Esophagus squamous epithelium (tissue), 5 donors: ENCODE measurements around the gene ATOH1. TPM values are rescaled to one million over a fixed set of nuclear protein-coding genes. Genes with fewer than 3 reads are reported as not detected.
A peak's percentile ranks its signal among the peaks of the same experiment; 100 is the strongest.

ENCODE experiments used
- DNase-seq: peaks from one replicate; lab custom pipeline; 2025; lab: John Stamatoyannopoulos, UW
- H3K27ac ChIP-seq, 4 donors: fragments of 200-600 bp; sonication (generic); one replicate each; pipeline ENCODE4 v1.5.1; 2016 to 2019; ENCODE audit warnings: mild to moderate bottlenecking in 1 of 4
- H3K27me3 ChIP-seq, 4 donors: fragments of 200-600 bp; sonication (generic); 1 replicate in 3 of 4; 2 replicates in 1 of 4; pipeline versions ENCODE4 v1.5.1 to v1.6.0; 2017 to 2021; ENCODE audit warnings: antibody characterized with exemption in 1 of 4
- H3K36me3 ChIP-seq, 3 donors: fragments of 200-600 bp; sonication (generic); one replicate each; pipeline ENCODE4 v1.5.1; 2016 to 2019
- H3K4me1 ChIP-seq, 3 donors: fragments of 200-600 bp; sonication (generic); one replicate each; pipeline ENCODE4 v1.5.1; 2017 to 2019
- H3K4me3 ChIP-seq, 4 donors: fragments of 200-600 bp; sonication (generic); 1 replicate in 3 of 4; 2 replicates in 1 of 4; pipeline ENCODE4 v1.5.1; 2016 to 2019; ENCODE audit warnings: mild to moderate bottlenecking in 2 of 4, moderate library complexity in 1 of 4
- H3K9me3 ChIP-seq, 3 donors: fragments of 200-600 bp; sonication (generic); one replicate each; pipeline ENCODE4 v1.5.1; 2016 to 2019
- CTCF ChIP-seq, 6 experiments: fragments of 450-650 bp in 4 of 6; fragments of 200-600 bp in 2 of 6; sonication (generic) in 2 of 6; IDR thresholded peaks; one replicate each; pipeline ENCODE4 v1.5.1; 2016 to 2019; ENCODE audit warnings: antibody characterized with exemption in 6 of 6, mild to moderate bottlenecking in 4 of 6, moderate library complexity in 4 of 6
- POLR2A ChIP-seq, 4 donors: fragments of 450-650 bp; IDR thresholded peaks; one replicate each; pipeline ENCODE4 v1.6.1; 2017; ENCODE audit warnings: antibody characterized with exemption in 4 of 4, mild to moderate bottlenecking in 4 of 4, moderate library complexity in 3 of 4
- WGBS, 2 donors: methylation state at CpG; one replicate each; pipeline ENCODE4 v1.1.5; 2018; 5-methylcytosine and 5-hydroxymethylcytosine counted together
- intact Hi-C: fragments of 100-400 bp; cut with DNase I; formaldehyde crosslinking; loops from one replicate; pipeline ENCODE4 v1.15.0; 2022
- total RNA-seq, 4 donors: library from RNA; depleted of rRNA; stranded (reverse); fragments of >200 nt; gene quantifications; one replicate each; pipeline ENCODE4 v1.1.0, GENCODE V29; 2016
- donor health status: DM: yes; HTN: yes; CAD: no.

ATOH1 gene
- total RNA-seq, 4 donors from 2014 or later = not detected

GRCh38 chr4:93828995-93829819 is 654 bp downstream of the ATOH1 start:
- Histone ChIP-seq H3K4me3 (peak overlapping the region; percentile 14 to 60 (median 37)), H3K36me3 (no peaks in the 10 kb centered on the region), H3K4me1 (peaks cover 27 to 41% (median 28%) of the 10 kb centered on the region in 3 donors), H3K9me3 (no peaks in the 10 kb centered on the region), H3K27me3 (peaks cover 11 to 91% (median 42%) of the 10 kb centered on the region in 4 donors), H3K27ac (no peak overlapping the region)
- no peak for DNase-seq
- TF ChIP-seq POLR2A (IDR thresholded peaks at IDR 0.05) = no peak
- no peak for TF ChIP-seq CTCF (IDR thresholded peaks at IDR 0.05)
- 2 to 6% methylated on average over 16 to 17 of the region's 70 CpGs for WGBS, 2 donors
- intact Hi-C loops = no loop called here

- H3K36me3 ChIP-seq = no peaks in the 10 kb centered on the region
- peaks cover 27 to 49% (median 28%) of the 10 kb centered on the region in 3 donors for H3K4me1 ChIP-seq
- WGBS, 2 donors = 18 to 23% methylated on average over 30 to 38 of the region's 40 CpGs
- H3K27me3 ChIP-seq = peaks cover 11 to 99% (median 47%) of the 10 kb centered on the region in 4 donors
- no peak for DNase-seq
- intact Hi-C loops = no loop called here
- no peaks in the 10 kb centered on the region for H3K9me3 ChIP-seq
- TF ChIP-seq CTCF (IDR thresholded peaks at IDR 0.05) = no peak
- no peak for TF ChIP-seq POLR2A (IDR thresholded peaks at IDR 0.05)
- H3K27ac ChIP-seq = no peak overlapping the region
- H3K4me3 ChIP-seq = peak overlapping the region in 3 of 4 donors; percentile 36 to 60 (median 38)
Measured at GRCh38 chr4:93829820-93830687, 1.5 kb downstream of the ATOH1 start.

DNA sequence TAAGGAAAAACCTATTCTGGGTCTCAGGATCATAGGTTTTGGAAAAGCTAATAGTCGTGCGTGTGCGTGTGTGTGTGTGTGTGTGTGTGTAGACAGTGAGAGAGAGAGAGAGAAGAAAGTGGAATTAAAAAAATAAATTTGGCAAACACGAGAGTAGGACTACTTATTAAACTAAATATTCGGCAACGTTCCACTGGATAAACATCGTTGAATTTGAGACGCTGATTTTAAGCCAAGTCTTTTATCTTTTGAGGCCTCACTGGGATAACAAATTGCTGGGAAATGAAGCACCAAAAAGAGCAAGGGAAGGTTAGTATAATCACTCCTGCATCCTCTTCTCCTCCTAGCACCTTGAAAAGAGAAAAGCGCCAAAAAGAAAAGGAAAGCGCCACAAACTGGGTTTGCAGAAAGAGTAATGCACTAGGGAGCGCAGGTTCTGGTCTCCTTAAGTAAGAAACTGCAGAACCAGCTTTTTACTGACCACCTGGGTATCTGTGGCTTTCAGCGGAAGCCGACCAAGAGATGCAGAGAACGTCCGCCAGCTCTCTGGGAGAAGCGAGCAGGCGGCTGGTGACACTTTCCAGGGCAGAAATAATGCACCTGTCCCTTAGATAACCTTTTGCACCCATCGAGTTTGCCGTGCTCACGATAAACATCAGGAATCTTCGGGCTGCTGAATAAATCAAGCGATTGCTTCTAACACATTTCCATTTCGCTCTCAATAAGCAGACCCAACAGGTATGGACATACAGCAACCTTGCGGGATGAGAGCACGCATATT is 3.4 kb downstream of the ATOH1 start:
- no peak for DNase-seq
- TF ChIP-seq CTCF (IDR thresholded peaks at IDR 0.05) (no peak), POLR2A (IDR thresholded peaks at IDR 0.05) (no peak)
- H3K27me3 ChIP-seq = peaks cover 11 to 96% (median 47%) of the 10 kb centered on the region in 4 donors

GRCh38 chr4:93834249-93835066 is 5.9 kb downstream of the ATOH1 start:
- DNase-seq = no peak
- Histone ChIP-seq H3K4me1 (peaks cover 4 to 22% (median 5%) of the 10 kb centered on the region in 3 donors), H3K4me3 (peak overlapping the region in 1 of 4 donors; percentile 19), H3K9me3 (no peaks in the 10 kb centered on the region), H3K36me3 (no peaks in the 10 kb centered on the region), H3K27me3 (peaks cover 9 to 85% (median 34%) of the 10 kb centered on the region in 4 donors), H3K27ac (no peak overlapping the region)
- intact Hi-C loops = no loop called here
- WGBS, 2 donors = 32% methylated on average over 22 to 36 of the region's 42 CpGs
- TF ChIP-seq CTCF (IDR thresholded peaks at IDR 0.05) (no peak), POLR2A (IDR thresholded peaks at IDR 0.05) (no peak)

More for the DNA sequence above, 3.4 kb downstream of the ATOH1 start:
- H3K4me1 ChIP-seq = peaks cover 27 to 47% (median 28%) of the 10 kb centered on the region in 3 donors
- H3K9me3 ChIP-seq = no peaks in the 10 kb centered on the region
- WGBS, 2 donors = 18 to 22% methylated on average over 24 to 25 of the region's 25 CpGs
- no peaks in the 10 kb centered on the region for H3K36me3 ChIP-seq
- H3K4me3 ChIP-seq = no peak overlapping the region
- no peak overlapping the region for H3K27ac ChIP-seq
- intact Hi-C loops = no loop called here
